GM19324 (cell line): Measurements from ENCODE around the gene PALS1.
"Not testable (repeated sequence)": the region's sequence is repeated elsewhere in the genome, so short reads cannot be mapped to it uniquely, and the experiment has no call there.

Source experiments
- ATAC-seq: cut with Tn5 transposase; IDR thresholded peaks from one replicate; pipeline ENCODE4 v1.9.1; 2021; ENCODE audit warnings: mild to moderate bottlenecking, moderate library complexity; ENCODE audit not compliant: unreplicated experiment, low FRiP score

The PALS1 gene

GRCh38 chr14:67253076-67253635 is 11.9 kb downstream of the PALS1 start:
- no peak for ATAC-seq

- no peak for ATAC-seq
These were observed 16.7 kb downstream of the PALS1 start for GRCh38 chr14:67257906-67258305.

GRCh38 chr14:67260965-67261364 is 19.7 kb downstream of the PALS1 start:
- ATAC-seq, result no peak

GRCh38 chr14:67263499-67264149 is 22.4 kb downstream of the PALS1 start:
- ATAC-seq, result no peak

- ATAC-seq, result no peak
These were observed 23.9 kb downstream of the PALS1 start for GRCh38 chr14:67265131-67265530.

- ATAC-seq, result no peak
These were observed 26.5 kb downstream of the PALS1 start for GRCh38 chr14:67267576-67268328.

GRCh38 chr14:67268426-67269150 is 27.4 kb downstream of the PALS1 start:
- no peak for ATAC-seq

GRCh38 chr14:67269298-67270060 is 28.2 kb downstream of the PALS1 start:
- no peak for ATAC-seq

GRCh38 chr14:67270145-67270753 is 29.0 kb downstream of the PALS1 start:
- ATAC-seq, result no peak

- no peak for ATAC-seq
These were observed 29.7 kb downstream of the PALS1 start for GRCh38 chr14:67270933-67271332.

- not testable (repeated sequence) for ATAC-seq
These were observed 32.0 kb downstream of the PALS1 start for GRCh38 chr14:67273281-67273680.

- ATAC-seq, result no peak
These were observed 34.9 kb downstream of the PALS1 start for GRCh38 chr14:67276131-67276530.

- ATAC-seq, result no peak
These were observed 39.3 kb downstream of the PALS1 start for GRCh38 chr14:67280506-67280905.

- ATAC-seq, result no peak
These were observed 44.7 kb downstream of the PALS1 start for GRCh38 chr14:67285876-67286452.
